ENCODE results near the gene CIBAR2.

DNA sequence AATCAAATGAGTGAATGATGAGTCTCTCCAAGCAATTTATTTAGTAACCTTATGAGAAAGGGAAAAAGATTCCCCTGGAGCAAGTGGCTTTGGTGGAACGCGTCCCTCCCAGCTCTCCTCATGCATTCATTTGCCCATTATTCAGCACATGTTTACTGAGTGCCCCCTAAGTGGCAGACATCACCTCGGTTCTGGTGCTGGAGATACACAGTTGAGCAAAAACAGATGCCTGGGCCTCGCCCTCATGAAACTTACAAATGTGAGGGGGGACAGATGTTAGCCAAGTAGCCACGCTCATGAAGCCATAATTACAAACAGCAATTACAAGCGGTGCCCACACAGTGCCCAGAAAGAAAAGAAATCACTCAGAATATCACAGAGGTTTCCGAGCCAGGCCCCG, 45.1 kb upstream of the CIBAR2 start:
- TF ChIP-seq, protein P1, sequence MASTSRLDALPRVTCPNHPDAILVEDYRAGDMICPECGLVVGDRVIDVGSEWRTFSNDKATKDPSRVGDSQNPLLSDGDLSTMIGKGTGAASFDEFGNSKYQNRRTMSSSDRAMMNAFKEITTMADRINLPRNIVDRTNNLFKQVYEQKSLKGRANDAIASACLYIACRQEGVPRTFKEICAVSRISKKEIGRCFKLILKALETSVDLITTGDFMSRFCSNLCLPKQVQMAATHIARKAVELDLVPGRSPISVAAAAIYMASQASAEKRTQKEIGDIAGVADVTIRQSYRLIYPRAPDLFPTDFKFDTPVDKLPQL (IDR thresholded peaks at IDR 0.05; ENCODE audit: extremely low read depth, insufficient read length): no peak
- no peak for TF ChIP-seq TCF7 (IDR thresholded peaks at IDR 0.05; ENCODE audit: borderline replicate concordance)
- no peak for TF ChIP-seq RBM22 (IDR thresholded peaks at IDR 0.05; ENCODE audit: low read depth, low read length, poor library complexity, severe bottlenecking)
- TF ChIP-seq MAFG (tag; conservative IDR thresholded peaks at IDR 0.05): no peak
- TF ChIP-seq RFX7 (CRISPR knock-in tag; IDR thresholded peaks at IDR 0.05): no peak

Data from K562 (cell line).